Epithelial cell of proximal tubule (primary cell): ENCODE measurements around the gene CDH23. TPM values are rescaled to one million over a fixed set of nuclear protein-coding genes. Genes with fewer than 3 reads are reported as not detected.

ENCODE experiments used
- DNase-seq: peaks from one replicate; pipeline ENCODE4 v3.0.0-alpha.2; 2011; ENCODE audit warnings: low read depth
- H3K4me3 ChIP-seq: 2 replicates; pipeline ENCODE4 v1.5.1; 2011; ENCODE audit warnings: low read depth, mild to moderate bottlenecking, low read length
- total RNA-seq: library from RNA; depleted of rRNA; stranded (reverse); fragments of >200 nt; gene quantifications from 2 replicates; pipeline ENCODE4 v1.2.3, GENCODE V29; 2015
- TF ChIP-seq, protein P1 (sequence below): conservative IDR thresholded peaks from 2 replicates; pipeline ENCODE4 v1.5.1; 2012; ENCODE audit warnings: low read depth, mild to moderate bottlenecking, low read length

Gene CDH23
- total RNA-seq, 1 donor from 2014 or later: under 0.01 TPM

DNA sequence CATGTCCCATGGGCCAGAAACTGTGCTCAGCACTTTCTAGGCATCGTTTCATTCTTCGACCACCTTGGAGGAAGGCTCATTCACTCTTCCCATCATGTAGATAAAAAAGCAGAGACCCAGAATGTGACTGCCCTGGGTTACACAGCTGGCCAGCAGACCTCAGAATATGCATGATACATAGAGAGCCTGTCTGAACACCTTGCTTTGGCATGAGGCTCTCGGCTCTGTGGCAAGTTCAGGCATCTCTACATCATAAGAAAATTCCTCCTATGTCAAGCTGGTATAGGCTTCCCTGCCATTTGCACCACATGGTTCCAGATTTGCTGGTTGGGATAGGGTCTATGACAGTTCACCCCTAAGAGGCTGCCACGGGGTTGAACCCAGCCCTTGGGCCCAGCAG, 134.1 kb downstream of the CDH23 start:
- TF ChIP-seq, protein P1, sequence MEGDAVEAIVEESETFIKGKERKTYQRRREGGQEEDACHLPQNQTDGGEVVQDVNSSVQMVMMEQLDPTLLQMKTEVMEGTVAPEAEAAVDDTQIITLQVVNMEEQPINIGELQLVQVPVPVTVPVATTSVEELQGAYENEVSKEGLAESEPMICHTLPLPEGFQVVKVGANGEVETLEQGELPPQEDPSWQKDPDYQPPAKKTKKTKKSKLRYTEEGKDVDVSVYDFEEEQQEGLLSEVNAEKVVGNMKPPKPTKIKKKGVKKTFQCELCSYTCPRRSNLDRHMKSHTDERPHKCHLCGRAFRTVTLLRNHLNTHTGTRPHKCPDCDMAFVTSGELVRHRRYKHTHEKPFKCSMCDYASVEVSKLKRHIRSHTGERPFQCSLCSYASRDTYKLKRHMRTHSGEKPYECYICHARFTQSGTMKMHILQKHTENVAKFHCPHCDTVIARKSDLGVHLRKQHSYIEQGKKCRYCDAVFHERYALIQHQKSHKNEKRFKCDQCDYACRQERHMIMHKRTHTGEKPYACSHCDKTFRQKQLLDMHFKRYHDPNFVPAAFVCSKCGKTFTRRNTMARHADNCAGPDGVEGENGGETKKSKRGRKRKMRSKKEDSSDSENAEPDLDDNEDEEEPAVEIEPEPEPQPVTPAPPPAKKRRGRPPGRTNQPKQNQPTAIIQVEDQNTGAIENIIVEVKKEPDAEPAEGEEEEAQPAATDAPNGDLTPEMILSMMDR: no peak
- no peak for DNase-seq
- no peak overlapping the region for H3K4me3 ChIP-seq

DNA sequence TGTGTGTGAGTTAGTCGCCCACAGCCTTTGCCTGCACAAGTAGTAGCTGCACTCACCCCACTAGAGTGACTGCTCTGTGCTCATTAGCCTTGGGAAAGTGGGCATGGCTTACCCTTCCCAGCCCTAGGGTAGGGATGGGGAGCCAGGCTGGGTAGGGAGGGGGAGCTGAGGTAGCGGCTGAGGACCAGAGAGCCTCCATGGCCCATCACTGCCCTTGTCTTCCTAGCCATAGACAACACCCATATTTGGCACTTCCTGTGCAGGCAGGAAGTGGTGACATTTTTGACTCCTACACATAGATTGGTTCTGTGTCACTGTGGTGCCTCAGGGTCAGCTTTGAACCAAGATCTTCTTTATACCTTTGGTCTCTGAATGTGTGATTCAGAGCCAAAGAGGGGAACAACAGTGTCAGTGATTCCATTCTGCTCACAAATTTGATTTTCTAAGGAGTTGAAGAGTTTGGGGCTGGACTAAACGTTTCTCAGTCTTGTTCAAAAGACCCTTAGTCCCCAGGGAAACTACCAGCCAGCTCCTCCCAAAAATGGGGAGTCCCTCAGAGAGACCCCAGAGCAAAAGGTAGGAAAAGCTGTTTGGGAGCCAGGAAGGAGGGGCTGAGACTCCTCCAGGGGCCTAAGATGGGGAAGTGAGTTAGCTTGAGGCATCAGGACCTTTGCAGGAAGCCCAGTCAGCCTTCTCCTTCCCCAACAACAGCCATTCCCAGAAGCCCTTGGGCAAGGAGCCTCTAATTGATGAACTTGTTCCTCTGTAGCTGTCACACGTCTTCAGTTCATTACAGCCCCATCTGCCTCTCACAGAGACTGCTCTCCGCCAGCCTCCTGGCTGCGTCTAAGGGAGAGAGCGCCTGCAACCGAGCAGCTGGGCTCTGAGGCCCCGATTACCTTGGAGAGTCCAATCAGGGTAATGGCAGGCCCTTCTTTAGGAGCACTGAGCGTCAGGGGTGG, 135.0 kb downstream of the CDH23 start:
- H3K4me3 ChIP-seq: no peak overlapping the region
- no peak for DNase-seq
- TF ChIP-seq, protein P1: no peak

DNA sequence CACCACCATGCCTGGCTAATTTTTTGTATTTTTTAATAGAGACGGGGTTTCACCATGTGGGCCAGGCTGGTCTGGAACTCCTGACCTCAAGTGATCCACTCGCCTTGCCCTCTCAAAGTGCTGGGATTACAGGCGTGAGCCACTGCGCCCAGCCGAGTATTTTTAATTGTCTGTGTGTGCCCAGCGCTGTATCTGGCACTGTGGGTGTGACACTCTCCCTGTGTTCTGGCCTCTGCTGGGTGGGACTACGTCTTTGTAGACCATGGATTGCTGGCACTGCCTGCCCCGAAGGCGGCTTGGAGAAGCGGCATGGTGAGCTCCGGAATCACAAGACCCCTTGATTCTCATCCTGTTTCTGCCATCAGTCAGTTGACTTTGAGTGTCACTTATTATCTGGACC, 136.2 kb downstream of the CDH23 start:
- DNase-seq: no peak
- no peak overlapping the region for H3K4me3 ChIP-seq
- TF ChIP-seq, protein P1: no peak

DNA sequence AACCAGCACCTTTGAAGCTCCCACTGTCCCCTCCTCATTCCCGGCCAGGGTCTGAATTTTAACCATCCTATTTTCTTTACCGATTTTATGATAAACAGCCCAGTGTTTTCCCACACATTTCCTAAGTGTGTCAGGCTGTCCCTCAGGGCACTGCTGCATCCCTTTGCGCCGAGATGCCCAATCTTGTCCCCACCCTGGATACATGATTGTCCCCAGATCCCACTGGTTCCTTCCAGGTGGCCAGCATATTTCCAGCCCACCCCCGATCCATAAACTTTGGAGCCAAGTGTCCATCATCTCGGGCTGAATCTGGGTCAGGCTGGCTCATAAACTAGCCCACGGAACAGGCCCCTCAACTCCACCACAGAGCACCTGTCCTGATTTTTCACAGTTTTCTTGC, 137.2 kb downstream of the CDH23 start:
- H3K4me3 ChIP-seq: no peak overlapping the region
- TF ChIP-seq, protein P1: no peak
- DNase-seq: no peak

DNA sequence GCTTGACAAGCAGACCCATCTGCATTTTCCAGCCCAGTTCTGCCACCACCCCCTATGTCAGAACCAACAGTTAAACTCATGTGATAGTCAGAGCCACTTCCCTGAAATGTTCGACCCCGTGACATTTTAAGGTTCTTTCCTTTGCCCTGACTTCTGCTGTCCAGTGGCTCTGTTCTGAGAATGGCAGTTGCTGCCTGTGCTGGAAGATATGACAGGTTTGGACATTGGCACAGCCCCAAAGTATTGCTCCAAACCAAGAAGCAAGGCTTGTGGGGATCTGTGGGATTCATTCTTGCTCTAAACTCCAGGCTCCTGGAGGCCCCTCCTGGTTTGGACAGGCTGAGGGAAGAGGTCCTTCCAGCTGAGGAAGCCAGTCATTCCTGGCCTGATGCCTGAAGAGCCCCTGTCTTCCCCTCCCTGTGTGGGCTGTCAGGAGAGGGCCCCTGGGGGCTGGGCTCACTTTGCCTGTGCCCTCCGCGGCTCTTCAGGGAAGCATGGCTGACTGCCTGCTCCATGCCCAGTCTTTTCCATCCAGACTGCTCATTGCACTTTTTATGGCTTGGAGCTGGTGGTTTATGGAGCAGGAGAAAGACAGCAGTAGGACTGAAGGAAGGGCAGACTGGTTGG, 138.0 kb downstream of the CDH23 start:
- no peak for DNase-seq
- TF ChIP-seq, protein P1: no peak
- H3K4me3 ChIP-seq: no peak overlapping the region

DNA sequence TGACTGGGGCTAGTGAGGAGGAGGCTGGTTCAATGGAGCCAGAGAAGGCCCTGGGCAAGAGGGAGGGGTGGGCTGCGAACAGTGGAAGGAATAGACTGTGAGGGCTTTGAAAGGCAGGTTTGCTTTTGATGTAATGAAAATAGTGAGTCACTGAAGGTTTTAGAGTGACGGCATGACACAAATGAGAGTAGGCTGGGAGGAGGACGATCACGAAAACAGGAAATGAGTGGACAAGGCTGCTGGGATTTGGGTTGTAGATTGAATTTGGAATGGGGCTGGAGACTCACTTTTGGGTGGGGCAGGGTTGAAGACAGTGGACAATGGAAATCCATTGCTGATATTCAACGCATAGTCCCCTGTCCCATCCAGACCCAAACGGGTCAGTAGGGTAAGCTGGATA, 139.6 kb downstream of the CDH23 start:
- no peak for DNase-seq
- H3K4me3 ChIP-seq: no peak overlapping the region
- TF ChIP-seq, protein P1: no peak
